GM20000 (cell line): ENCODE results near the gene AOPEP.

Experiments
- DNase-seq: peaks from one replicate; pipeline ENCODE4 v3.0.0; 2012; ENCODE audit warnings: low spot score
- CTCF ChIP-seq: IDR thresholded peaks from 2 replicates; pipeline ENCODE4 v1.5.1; 2012; ENCODE audit warnings: mild to moderate bottlenecking, control low read depth; ENCODE audit errors: extremely low read depth, missing control alignments

Gene AOPEP

GRCh38 chr9:95048225-95049087 lies 322.0 kb downstream of the AOPEP start:
- TF ChIP-seq CTCF, result no peak
- DNase-seq, result peak; percentile 93

- no peak for DNase-seq
- no peak for TF ChIP-seq CTCF
Observed at GRCh38 chr9:95049761-95050160, 323.3 kb downstream of the AOPEP start.

GRCh38 chr9:95053611-95054570 lies 327.4 kb downstream of the AOPEP start:
- no peak for TF ChIP-seq CTCF

GRCh38 chr9:95055334-95055850 lies 328.9 kb downstream of the AOPEP start:
- TF ChIP-seq CTCF, result no peak
- no peak for DNase-seq

More at GRCh38 chr9:95053611-95054570, 327.4 kb downstream of the AOPEP start:
- no peak for DNase-seq

- DNase-seq, result no peak
Observed at GRCh38 chr9:95055851-95056551, 329.5 kb downstream of the AOPEP start.

GRCh38 chr9:95057101-95057500 lies 330.6 kb downstream of the AOPEP start:
- no peak for TF ChIP-seq CTCF
- DNase-seq, result no peak

More at GRCh38 chr9:95055851-95056551, 329.5 kb downstream of the AOPEP start:
- TF ChIP-seq CTCF, result no peak
